A673 (cell line): Measurements from ENCODE around the gene AP2A1. TPM values are rescaled to one million over a fixed set of nuclear protein-coding genes. Genes with fewer than 3 reads are reported as not detected.
A peak's percentile ranks its signal among the peaks of the same experiment; 100 is the strongest.

Experiments
- BruUV-seq: library from RNA; stranded (reverse); fragments of 400-500 nt; replicated peaks from 2 replicates; lab custom pipeline; 2021; lab: Mats Ljungman, UMichigan
- CTCF ChIA-PET: fragments of 300-600 bp; sonication (Branson Sonifier 250); formaldehyde crosslinking; loops from one replicate; lab custom pipeline; 2022; ENCODE audit warnings: antibody characterized with exemption; lab: Charles Lee
- POLR2A ChIA-PET: fragments of 300-600 bp; sonication (Branson Sonifier 250); formaldehyde crosslinking; loops from one replicate; lab custom pipeline; 2022; ENCODE audit warnings: antibody characterized with exemption; ENCODE audit not compliant: low non-redundant PET; lab: Charles Lee
- DNase-seq: peaks from one replicate; pipeline ENCODE4 v3.0.0-alpha.2; 2015; ENCODE audit warnings: low spot score
- H3K27ac ChIP-seq: fragments of 200-600 bp; sonication (generic); 2 replicates; pipeline ENCODE4 v1.5.1; 2016; ENCODE audit warnings: mixed run types, low read depth, mild to moderate bottlenecking, mixed read lengths, antibody characterized with exemption, low read length; ENCODE audit not compliant: poor library complexity, severe bottlenecking
- H3K27me3 ChIP-seq: fragments of 200-600 bp; sonication (generic); replicated peaks from 2 replicates; pipeline ENCODE4 v1.6.1; 2017; ENCODE audit warnings: mixed run types, low read depth, mild to moderate bottlenecking, mixed read lengths, antibody characterized with exemption, low read length; ENCODE audit not compliant: insufficient read depth, poor library complexity
- H3K36me3 ChIP-seq: fragments of 200-600 bp; sonication (generic); 2 replicates; pipeline ENCODE4 v1.6.1; 2016; ENCODE audit warnings: mixed run types, mild to moderate bottlenecking, mixed read lengths, antibody characterized with exemption, low read length; ENCODE audit not compliant: insufficient read depth, poor library complexity, severe bottlenecking
- H3K4me1 ChIP-seq: fragments of 200-600 bp; sonication (generic); 2 replicates; pipeline ENCODE4 v1.6.1; 2017; ENCODE audit warnings: mixed run types, mild to moderate bottlenecking, mixed read lengths, antibody characterized with exemption, low read length; ENCODE audit not compliant: insufficient read depth, poor library complexity, severe bottlenecking
- H3K4me3 ChIP-seq: fragments of 200-600 bp; sonication (generic); 2 replicates; pipeline ENCODE4 v1.5.1; 2016; ENCODE audit warnings: low read depth, mixed run types, mild to moderate bottlenecking, mixed read lengths, low read length; ENCODE audit not compliant: poor library complexity, severe bottlenecking
- H3K9me3 ChIP-seq: fragments of 200-600 bp; sonication (generic); 2 replicates; pipeline ENCODE4 v1.6.1; 2016; ENCODE audit warnings: mixed run types, low read depth, mild to moderate bottlenecking, mixed read lengths, antibody characterized with exemption, low read length; ENCODE audit not compliant: poor library complexity, severe bottlenecking
- EZH2 ChIP-seq: fragments of 200-600 bp; sonication (generic); IDR thresholded peaks from 2 replicates; pipeline ENCODE4 v1.6.1; 2017; ENCODE audit warnings: borderline replicate concordance, low read depth, mild to moderate bottlenecking, mixed read lengths, antibody characterized with exemption, low read length; ENCODE audit not compliant: poor library complexity, severe bottlenecking
- intact Hi-C: fragments of 100-400 bp; cut with micrococcal nuclease; formaldehyde crosslinking; loops from one replicate; pipeline ENCODE4 v1.10.0; 2022; ENCODE audit not compliant: unreplicated experiment
- total RNA-seq: library from RNA; stranded (reverse); gene quantifications from 2 replicates; pipeline ENCODE4 v1.2.3, GENCODE V29; 2021
- TF ChIP-seq, protein P1 (sequence below): fragments of 300-800, 200-600 bp; sonication (generic); conservative IDR thresholded peaks from 2 replicates; pipeline ENCODE4 v1.5.1; 2017; ENCODE audit warnings: low read depth, mild to moderate bottlenecking, antibody characterized with exemption, low read length, moderate library complexity, mixed read lengths

AP2A1 gene
- total RNA-seq, 1 experiment from 2014 or later, result 80.1 TPM

DNA sequence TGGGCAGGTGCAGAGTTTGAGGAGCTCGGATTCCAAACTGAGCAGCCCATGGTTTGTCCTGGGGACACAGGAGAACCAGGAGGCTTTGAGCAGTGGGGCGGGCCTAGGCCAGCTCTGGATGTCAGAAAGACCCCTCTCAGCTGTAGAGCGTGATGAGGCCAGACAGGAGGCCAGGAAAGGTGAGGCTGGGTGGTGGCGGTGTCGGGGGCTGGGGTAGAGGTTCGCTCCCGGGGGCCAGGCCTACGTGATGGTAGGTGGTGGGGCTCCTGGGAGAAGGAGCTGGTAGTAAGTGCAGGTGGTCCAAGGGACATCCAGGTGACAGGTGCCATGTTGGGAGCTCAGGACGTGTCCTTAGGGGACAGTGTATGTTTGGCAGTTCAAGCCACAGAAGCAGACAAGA is 70.6 kb downstream of the AP2A1 start:
- no peaks in the 10 kb centered on the region for H3K4me1 ChIP-seq
- ChIA-PET POLR2A (no interaction called here), CTCF (no interaction called here)
- H3K27ac ChIP-seq, result no peak overlapping the region
- H3K27me3 ChIP-seq, result no peaks in the 10 kb centered on the region
- no peak overlapping the region for H3K4me3 ChIP-seq
- intact Hi-C loops, result no loop called here
- no peak for DNase-seq
- no peak for TF ChIP-seq EZH2
- TF ChIP-seq, protein P1, sequence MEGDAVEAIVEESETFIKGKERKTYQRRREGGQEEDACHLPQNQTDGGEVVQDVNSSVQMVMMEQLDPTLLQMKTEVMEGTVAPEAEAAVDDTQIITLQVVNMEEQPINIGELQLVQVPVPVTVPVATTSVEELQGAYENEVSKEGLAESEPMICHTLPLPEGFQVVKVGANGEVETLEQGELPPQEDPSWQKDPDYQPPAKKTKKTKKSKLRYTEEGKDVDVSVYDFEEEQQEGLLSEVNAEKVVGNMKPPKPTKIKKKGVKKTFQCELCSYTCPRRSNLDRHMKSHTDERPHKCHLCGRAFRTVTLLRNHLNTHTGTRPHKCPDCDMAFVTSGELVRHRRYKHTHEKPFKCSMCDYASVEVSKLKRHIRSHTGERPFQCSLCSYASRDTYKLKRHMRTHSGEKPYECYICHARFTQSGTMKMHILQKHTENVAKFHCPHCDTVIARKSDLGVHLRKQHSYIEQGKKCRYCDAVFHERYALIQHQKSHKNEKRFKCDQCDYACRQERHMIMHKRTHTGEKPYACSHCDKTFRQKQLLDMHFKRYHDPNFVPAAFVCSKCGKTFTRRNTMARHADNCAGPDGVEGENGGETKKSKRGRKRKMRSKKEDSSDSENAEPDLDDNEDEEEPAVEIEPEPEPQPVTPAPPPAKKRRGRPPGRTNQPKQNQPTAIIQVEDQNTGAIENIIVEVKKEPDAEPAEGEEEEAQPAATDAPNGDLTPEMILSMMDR, result no peak
- no peaks in the 10 kb centered on the region for H3K9me3 ChIP-seq
- no TSS peak for BruUV-seq
- peaks cover 77% of the 10 kb centered on the region for H3K36me3 ChIP-seq

DNA sequence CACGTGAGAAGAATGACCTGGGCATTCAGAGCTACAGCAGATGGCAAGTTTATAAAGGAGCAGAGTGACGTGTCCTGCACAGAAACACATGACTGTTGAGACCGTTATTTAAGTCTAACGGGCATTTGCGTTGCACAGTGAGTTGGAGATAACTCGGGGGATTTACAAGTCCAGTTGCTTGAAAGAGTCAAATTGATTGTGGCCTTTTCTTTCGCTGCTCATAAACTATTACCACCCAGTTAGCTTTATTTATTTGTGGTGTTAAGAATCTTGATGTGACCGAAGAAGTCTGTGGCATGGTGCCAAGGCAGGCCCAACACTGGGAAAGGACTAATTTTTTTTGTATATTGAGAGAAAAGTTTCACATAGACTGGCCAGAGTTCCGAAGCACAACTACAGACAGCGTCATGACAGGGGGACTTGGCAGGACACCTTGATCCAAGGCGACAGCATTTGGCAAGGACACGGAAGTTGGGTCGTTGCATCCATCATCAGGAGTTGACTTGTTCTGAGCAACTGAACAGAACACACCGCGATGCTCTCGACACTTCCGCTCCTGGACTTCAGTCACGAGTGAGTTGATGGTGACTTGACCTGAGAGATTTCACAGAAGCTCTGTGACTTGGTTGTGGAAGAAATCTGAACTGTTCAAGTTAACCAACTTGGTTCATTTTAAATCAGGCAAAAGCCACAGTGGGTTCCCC is 72.2 kb downstream of the AP2A1 start:
- H3K4me3 ChIP-seq, result no peak overlapping the region
- H3K36me3 ChIP-seq, result peaks cover 64% of the 10 kb centered on the region
- no peaks in the 10 kb centered on the region for H3K4me1 ChIP-seq
- CTCF ChIA-PET, result no interaction called here
- H3K9me3 ChIP-seq, result no peaks in the 10 kb centered on the region
- no peak for TF ChIP-seq EZH2
- TF ChIP-seq, protein P1, result no peak
- POLR2A ChIA-PET, result no interaction called here
- H3K27ac ChIP-seq, result no peak overlapping the region
- BruUV-seq, result TSS peak; percentile 43
- intact Hi-C loops, result no loop called here
- H3K27me3 ChIP-seq, result no peaks in the 10 kb centered on the region
- no peak for DNase-seq

DNA sequence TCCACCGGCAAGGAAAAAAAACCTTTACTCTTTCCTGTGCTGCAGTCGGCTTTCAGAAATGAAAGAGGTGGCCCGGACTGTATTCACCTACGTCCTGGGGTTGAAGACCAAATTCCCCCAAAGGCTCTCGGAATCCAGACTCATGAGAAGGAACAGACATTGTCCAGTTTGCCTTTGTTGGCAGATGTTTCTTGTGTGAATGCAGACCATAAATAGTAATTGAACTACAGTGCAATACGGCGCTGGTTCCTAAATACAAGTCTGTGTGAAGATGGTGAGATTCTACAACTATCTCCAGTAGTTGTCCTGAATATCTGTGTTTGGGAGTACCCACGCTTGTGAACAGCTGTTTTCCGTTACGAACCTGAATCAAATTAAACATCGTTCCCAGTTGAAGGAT is 72.9 kb downstream of the AP2A1 start:
- no TSS peak for BruUV-seq
- intact Hi-C loops, result no loop called here
- H3K4me1 ChIP-seq, result no peaks in the 10 kb centered on the region
- ChIA-PET CTCF (no interaction called here), POLR2A (no interaction called here)
- peaks cover 62% of the 10 kb centered on the region for H3K36me3 ChIP-seq
- DNase-seq, result no peak
- TF ChIP-seq, protein P1, result no peak
- no peak for TF ChIP-seq EZH2
- H3K4me3 ChIP-seq, result no peak overlapping the region
- H3K9me3 ChIP-seq, result no peaks in the 10 kb centered on the region
- no peaks in the 10 kb centered on the region for H3K27me3 ChIP-seq
- no peak overlapping the region for H3K27ac ChIP-seq
